CD1c-positive myeloid dendritic cell (primary cell): ENCODE results near the gene EIF4E3.

Experiments
- DNase-seq: peaks from one replicate; pipeline ENCODE4 v3.0.0-alpha.2; 2016; ENCODE audit errors: extremely low spot score

The EIF4E3 gene

DNA sequence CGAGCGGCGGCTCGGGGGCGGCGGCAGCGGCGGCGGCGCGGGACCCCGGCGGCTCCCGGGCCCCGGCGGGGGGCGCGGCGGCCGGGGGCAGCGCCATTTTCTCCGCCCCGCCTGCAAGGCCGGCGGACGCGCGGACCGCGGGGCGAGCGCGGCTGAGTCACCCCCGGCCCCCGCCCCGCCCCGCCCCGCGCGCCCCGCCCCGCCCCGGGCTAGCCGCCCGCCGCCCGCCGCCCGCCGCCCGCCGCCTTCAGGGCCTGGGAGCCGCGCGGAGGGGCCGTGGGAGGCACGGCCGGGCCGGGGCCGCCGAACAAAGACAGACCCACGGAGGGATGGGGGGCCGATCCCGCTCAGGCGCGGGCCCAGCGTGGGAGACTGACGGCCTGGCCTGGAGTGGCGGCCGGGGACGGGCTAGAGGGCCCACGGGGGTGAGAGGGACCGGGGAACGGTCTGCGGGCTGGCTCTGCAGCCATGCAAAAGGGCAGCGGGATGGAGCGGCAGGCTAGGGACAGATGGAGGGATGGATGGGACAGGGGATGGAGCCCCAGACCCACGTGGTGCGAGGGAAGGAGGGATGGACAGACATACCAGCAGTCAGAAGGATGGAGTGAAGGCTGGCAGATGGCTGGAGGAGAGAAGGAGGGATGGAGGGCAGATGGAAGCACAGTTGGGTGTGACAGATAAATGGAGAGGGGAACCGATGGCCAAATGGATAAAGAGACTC lies at the start of gene EIF4E3:
EIF4E3 (minus strand) TSS at position 132 of the 721 bp plus-strand sequence; CDS start at position 97, 35 bp downstream.
- peak; percentile 69 for DNase-seq

DNA sequence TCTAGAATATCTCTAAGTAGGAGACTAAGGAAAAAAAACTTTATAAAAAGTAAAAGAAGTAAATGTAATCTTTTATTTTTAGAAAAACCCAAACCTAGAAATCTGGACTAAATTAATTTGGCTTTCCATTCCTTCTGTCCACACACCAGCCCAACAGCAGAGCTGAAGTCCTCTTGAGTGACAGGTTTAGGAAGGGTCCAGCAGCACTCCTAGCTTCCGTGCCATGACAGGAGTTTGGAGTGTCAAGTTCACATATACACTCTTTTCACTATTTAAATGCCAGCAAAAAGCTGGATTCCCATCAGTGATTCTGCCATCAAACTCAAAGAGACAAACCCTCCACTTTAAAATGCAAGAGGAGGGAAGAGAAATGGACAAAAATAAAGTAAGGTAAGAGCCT lies 46.7 kb upstream of the EIF4E3 start:
- no peak for DNase-seq

DNA sequence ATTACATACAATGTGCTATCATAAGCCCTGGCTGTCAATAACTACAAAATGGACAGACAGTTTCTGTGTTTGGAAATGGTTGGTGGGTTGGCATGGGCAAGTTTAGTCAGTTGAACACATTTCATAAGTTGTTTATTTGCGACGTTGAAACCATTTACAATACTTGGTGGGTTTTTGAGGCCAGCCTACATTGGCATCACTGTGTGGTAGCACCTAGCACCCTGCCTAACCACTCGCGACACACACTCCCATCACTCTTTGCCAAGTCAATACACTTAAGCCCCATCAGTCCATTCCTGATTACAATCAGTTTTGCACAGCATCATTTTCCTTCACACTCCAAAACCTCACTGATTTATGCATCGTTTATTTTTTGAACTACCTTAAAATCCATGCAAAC lies 45.9 kb upstream of the EIF4E3 start:
- DNase-seq, result no peak

DNA sequence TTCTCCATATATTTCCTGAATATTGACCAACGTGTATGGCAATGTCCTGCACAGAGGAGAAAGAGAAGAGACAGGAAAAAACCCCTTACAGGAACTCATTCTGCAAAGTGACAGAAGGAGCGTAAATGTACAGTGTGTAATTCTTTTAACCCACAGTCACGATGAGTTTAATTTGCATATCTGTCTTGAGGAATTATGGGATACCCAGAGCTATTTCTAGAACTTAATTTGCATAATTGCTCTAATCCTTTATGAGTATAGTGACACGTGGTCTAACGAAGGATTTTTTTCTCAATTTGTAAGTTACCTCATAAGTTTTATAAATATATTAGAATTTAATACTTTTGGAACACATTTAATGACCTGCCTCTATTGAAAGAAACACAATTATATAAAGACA lies 38.2 kb upstream of the EIF4E3 start:
- no peak for DNase-seq

DNA sequence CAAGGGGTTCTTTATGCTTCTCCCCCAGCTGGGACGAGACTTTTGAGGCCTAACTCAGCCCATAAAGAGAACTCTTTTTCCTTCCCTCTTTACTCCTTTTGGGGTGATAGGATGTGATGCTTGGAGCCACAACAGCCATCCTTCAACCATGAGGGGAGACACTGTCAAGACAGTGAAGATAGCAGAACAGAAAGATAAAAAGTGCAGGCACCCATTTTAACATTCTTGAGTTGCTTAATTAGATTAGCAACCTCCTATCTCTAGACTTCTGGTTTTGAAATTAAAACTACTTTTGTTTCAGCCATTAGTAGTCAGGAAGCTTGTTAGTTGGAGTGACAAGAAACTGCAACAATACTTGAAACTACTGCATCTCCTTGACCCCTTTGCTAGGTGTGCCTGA lies 34.9 kb upstream of the EIF4E3 start:
- DNase-seq, result no peak

DNA sequence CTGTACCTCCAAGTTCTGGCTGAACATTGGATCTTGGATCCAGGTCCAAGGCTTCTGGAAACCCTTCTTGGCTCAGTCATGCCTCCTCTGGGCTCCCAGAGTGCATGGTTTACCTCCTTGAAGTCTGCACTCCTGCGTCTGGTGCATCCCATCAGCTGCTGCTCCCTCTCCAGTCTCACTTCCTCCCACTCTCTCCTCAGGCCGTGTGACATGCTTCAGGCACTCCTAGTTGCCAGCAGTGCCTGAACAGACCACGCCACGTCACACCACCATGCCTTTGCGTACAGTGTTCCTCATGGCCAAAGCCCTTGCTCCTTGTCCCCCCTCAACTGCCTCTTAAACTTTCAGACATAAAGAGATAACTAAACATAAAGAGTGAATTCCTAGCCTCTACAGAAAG lies 34.2 kb upstream of the EIF4E3 start:
- DNase-seq, result peak; percentile 69

DNA sequence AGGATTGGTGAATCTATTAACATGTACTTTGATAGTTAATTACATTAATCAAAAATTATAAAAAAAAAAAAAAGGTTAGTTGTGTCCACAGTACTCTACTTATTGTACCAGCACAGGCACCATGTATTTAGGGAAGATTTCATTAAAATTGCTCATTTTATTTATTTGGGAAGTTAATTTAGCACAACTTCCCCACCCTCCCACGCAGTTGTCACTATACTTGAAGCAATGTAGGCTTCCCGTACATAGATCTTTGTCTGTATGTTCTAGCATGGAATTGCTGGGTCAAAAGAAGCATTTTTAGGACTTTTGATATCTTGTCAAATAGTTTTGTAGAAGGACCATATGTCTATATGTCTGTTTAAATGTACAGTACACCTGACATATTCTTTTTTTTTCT lies 32.9 kb upstream of the EIF4E3 start:
- peak; percentile 72 for DNase-seq

DNA sequence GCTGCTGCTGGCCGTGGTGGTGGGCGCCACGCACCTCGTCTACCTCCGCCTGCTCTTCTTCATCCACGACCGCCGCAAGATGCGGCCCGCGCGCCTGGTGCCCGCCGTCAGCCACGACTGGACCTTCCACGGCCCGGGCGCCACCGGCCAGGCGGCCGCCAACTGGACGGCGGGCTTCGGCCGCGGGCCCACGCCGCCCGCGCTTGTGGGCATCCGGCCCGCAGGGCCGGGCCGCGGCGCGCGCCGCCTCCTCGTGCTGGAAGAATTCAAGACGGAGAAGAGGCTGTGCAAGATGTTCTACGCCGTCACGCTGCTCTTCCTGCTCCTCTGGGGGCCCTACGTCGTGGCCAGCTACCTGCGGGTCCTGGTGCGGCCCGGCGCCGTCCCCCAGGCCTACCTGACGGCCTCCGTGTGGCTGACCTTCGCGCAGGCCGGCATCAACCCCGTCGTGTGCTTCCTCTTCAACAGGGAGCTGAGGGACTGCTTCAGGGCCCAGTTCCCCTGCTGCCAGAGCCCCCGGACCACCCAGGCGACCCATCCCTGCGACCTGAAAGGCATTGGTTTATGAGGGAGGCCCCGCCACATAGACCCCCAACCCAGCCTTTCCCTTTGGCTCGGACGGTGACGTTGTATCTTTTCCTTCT lies 29.5 kb upstream of the EIF4E3 start:
- no peak for DNase-seq

DNA sequence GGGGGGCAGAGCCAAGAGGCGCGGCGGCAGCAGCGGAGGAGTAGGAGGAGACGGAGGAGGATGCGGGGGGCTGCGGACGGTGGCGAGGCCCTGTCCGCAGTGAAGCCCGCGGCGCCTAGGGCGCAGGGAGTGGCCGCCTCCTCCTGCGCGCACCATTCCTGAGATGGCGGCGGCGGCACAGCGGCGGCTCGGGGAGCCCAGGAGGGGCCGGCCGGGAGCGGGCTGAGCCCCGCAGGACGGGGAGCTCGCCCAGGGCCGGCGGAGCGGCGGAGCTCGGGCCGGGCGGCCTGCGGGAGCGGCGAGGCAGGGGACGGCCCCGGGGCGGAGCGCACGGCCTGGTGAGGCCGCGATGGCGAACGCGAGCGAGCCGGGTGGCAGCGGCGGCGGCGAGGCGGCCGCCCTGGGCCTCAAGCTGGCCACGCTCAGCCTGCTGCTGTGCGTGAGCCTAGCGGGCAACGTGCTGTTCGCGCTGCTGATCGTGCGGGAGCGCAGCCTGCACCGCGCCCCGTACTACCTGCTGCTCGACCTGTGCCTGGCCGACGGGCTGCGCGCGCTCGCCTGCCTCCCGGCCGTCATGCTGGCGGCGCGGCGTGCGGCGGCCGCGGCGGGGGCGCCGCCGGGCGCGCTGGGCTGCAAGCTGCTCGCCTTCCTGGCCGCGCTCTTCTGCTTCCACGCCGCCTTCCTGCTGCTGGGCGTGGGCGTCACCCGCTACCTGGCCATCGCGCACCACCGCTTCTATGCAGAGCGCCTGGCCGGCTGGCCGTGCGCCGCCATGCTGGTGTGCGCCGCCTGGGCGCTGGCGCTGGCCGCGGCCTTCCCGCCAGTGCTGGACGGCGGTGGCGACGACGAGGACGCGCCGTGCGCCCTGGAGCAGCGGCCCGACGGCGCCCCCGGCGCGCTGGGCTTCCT lies 28.8 kb upstream of the EIF4E3 start, which contains the start of gene GPR27:
GPR27 (plus strand) TSS at position 155 of the 909 bp plus-strand sequence; CDS start at position 350, 195 bp downstream.
- DNase-seq, result peak; percentile 37

DNA sequence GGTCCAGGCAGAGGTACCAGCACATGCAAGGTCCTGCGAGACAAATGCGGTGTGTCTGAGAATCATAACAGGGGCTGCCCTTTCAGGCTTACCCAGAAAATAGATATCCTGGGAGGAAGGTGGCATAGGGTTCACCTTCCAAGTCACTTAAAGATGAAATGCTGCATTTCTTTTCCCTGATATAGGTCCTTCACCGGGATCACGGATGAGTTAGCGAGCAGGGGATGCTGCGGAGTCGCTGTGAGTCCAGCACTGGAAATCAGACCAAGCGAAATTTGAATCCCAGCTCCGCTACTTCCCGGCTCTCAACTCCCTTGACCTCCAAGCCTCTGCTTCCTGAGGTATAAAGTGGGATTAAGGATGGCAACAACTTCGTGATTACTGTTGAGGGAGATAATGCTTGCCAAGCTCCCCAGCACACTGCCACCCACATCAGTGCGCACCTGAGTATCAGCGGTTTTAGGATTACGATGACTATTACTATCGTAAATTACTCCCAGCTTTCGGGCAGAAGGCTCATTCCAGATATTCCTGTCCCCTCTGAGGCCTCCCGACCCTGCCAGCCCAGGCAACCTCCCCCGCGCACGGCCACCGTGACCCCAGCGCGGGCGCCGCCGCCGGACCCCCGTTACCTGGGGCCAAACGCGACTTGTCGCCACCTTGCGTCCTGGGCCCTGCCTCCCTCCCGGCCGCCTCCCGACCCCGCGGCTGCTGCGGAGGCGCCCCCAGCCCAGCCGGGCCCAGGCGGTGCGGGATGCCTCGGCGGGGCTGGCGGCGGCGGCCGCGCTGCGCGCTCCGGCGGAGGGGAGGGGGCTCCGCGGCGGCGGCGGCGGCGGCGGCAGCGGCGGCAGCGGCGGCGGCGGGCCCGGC lies 27.9 kb upstream of the EIF4E3 start:
- DNase-seq, result no peak

DNA sequence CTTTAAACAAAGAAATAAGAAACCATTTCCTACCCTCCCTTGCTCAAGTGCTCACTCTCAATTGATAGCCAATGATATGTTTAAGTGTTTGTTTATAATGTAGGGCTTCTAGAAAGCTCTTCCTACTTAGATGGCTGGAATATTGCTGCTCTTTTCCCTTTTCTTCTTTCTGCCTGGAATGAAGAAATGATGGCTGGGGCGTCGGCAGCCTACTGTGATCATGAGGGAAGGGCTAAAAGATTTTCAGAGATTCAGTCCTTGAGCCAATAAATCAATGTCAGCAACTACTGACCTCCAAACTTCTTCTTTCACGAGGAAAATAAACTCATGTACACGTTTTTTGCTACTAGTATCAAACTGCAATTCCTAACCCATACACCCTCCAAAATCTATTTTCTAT lies 26.4 kb upstream of the EIF4E3 start:
- DNase-seq, result no peak

DNA sequence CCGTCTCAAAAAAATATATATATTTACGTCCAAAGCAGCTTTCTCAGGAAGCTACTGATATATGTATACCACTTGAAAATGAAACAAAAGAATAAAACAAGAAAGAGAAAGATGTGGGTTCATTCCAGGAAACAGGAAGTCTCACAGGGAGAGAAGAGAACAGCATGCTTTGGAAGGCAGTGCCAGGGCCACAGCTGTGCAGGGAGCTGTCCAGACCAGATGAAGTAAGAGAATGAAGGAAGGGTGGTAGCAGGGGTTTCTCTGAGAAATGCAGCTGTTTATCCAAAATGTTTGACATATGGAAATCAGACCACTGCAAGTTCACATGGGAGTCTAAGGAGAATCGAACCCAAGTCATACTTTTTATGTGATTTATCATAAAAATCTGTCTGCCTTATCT lies 19.5 kb upstream of the EIF4E3 start:
- no peak for DNase-seq

DNA sequence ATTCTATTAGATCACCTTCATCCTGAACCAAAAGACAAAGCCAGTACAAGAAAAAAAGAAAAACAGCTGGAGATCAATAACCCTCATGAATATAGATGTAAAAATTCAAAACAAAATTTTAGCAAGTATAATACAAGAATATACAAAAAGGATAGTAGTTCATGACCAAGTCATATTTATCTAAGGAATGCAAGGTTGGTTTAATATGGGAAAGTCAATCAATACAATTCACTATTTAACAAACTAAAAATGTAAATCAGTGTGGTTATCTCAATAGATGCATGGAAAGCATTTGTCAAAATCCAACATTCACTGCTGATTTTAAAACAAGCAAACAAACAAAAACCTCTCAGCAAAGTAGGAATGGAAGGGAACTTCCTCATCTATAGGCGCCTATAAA lies 17.4 kb upstream of the EIF4E3 start:
- no peak for DNase-seq

DNA sequence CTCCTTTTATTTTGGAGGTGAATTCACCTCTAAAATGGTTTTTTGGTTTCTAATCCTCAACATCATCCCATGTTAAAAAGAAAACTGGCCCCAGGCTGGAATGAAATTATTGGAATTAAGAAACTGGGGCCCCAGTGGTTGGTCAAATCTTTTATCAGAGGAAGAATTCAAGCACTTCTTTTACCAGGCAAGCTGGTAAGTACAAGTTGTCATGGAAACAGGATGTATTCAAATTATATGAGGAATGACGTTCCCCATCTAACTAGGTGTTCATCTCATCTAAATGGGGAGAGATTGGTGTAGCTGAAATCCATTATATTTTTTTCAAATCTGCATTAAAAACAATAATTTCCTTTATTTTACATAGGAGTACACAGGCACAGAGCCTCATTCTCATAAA lies 9.7 kb upstream of the EIF4E3 start:
- DNase-seq, result no peak

DNA sequence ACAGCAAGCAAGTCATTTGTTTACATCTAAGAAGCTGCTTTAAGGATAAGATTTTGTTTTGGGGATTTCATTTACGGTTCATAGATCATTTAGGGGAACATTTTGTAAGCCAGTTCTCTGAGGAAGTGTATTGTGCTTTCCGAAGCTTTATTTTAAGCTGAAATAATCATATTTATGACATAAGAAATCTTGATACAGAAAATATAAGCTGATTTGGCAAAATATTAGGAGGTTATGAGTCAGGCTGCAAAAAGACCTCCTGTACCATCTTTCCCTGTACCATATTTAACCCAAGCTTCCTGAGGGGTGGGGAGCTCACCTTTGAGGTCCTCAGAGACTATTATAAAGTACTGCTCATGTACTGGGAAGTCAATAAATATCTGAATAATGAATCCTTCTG lies 8.1 kb upstream of the EIF4E3 start:
- no peak for DNase-seq

DNA sequence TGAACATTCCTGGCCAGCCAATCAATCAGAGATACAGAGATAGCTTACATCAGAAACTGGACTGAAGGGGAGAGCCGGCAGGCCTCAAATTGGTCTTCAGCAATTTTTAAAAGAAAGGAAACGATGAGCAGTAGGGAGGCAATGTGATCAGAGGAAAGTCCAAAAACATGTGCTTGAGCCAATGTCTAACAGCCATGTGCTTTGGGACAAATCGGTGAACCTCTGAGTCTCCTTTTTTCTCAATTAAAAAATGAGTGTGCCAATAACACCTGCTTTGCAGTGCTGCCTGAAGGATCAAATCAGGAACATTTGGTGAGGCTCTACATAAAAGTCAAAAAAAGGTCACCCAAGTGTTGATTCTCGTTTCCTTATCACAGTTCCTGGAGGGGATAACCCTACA lies 7.4 kb upstream of the EIF4E3 start:
- DNase-seq, result no peak

DNA sequence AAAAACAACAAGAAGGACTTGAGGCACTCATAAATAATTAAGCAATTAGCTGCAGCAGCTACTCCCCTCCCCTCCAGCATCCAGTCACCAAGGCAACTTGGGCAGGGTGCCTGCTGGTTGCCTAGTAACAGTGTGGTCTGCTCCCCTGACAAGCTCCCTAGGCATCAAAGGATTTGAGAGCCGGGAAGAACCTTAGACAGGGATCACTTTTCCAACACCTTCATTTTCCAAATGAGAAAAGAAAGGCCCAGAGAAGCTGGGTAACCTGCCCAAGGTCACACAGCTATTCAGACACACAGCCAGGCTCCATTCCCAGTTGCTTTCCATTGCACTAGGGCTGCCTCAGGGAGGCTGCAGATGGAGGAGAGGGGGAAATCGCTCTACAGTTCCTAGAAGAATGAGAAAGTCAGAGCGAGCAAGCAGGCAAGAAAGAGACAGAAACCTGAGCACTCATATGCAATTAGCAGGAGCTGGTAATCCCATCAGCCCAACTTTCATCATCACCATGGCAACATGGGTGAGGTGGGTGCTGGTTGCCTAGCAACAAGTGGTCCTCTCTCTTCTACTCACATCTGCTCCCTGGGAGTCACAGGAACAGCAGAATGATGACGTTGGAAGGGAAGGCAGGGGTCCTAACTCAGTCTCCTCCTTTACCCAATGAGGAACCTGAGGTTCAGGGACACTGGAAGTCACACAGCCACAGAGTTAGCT lies 3.6 kb upstream of the EIF4E3 start:
- no peak for DNase-seq

DNA sequence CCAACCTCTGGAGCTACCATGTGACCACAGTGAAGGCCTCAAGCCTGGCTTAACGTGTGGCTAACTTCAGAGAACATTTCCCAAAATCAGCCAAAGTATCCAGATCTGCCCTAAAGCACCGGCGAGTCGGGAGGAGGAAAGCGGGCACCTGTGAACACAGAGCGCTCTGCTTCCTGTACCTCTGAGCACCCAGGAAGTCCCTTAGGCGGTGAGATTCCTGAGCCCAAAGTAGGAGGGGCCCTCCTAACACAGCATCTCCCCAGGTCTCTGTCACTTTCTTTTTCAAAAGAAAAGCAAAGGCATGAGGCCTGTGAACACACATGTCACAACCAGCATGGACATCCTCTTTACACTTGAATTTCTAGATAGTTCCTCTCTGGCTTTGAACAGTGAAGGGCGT lies 944 bp upstream of the EIF4E3 start:
- peak; percentile 51 for DNase-seq

DNA sequence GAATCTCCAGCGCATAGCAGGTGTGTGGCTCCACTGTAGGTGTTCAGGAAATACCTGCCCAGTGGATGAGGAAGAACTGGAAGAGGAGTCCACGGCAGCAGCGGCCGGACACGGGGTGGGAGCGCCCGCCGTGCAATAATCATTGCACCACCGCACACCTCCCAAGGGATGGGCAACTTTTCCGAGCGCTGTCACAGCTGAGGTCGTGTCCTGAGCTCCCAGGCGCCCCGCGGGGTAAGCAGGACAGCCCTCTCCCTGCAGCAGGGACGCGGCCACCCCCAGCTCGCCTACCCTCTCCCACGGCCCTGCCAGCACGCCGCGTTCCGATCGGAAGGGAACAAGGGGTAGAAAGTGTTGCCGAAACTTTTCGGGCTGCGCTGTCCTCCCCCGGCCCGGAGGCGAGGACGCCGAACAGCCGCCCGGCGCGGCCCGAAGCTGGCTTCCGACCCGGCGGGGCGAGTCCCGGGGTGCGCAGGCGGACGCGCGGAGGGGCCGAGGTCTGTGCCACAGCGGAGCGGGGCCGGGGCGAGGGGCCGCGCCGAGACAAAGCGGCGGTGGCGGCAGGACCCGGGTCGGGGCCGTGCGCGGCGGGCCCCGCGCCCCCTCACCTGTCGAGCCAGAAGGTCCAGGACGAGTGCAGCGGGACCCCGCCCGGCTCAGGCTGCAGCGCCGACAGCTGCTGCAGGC lies 475 bp downstream of the EIF4E3 start:
- peak; percentile 47 for DNase-seq

DNA sequence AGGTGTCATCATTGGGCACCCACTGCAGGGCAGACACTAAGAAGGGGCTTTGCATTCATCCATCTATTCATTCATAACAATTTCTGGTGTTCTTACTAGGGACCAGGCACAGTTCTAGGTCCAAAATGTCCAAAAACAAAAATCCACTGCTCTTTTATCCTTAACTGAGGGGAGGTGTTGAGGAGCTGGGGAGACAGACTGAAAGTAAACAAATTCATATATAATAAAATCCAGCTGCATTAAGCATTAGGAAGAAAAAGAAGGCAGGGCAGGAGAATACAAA lies 1.1 kb downstream of the EIF4E3 start:
- no peak for DNase-seq
